ENCODE data around the gene CCDC127.

The CCDC127 gene

DNA sequence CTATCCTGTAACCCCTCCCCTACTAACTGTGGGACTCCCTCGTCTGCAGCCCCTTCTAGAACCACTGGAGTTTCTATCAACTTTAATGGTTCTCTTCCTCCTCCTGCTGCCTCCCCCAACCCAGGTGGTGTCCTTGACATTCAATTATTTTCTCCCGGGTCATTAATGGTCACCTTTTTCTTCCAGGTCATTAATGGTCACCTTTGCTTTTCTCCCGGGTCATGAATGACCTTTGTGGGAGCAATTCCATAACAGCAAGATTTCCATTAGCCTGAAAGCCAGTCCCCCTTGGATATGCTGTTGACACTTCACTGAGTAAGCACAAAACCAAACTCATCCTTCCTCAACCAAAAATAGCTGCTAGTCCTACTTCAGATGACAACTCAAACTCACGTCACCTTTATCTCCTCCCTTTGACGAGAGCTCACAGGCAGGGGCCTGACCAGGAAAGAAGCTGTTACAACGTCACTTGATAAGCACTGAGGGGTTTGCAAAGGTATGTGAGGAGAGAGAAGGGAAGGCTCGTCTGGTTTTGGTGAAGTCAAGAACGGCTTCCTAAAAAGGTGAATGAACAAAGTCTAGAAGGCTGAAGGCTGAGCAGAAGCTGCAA is 10.9 kb downstream of the CCDC127 start:
- no peak for DNase-seq (ENCODE audit: low read depth)
- H3K4me3 ChIP-seq (ENCODE audit: low read depth, low read length), result no peak overlapping the region
- TF ChIP-seq, protein P1, sequence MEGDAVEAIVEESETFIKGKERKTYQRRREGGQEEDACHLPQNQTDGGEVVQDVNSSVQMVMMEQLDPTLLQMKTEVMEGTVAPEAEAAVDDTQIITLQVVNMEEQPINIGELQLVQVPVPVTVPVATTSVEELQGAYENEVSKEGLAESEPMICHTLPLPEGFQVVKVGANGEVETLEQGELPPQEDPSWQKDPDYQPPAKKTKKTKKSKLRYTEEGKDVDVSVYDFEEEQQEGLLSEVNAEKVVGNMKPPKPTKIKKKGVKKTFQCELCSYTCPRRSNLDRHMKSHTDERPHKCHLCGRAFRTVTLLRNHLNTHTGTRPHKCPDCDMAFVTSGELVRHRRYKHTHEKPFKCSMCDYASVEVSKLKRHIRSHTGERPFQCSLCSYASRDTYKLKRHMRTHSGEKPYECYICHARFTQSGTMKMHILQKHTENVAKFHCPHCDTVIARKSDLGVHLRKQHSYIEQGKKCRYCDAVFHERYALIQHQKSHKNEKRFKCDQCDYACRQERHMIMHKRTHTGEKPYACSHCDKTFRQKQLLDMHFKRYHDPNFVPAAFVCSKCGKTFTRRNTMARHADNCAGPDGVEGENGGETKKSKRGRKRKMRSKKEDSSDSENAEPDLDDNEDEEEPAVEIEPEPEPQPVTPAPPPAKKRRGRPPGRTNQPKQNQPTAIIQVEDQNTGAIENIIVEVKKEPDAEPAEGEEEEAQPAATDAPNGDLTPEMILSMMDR (IDR thresholded peaks at IDR 0.05; ENCODE audit: low read depth, low read length, missing control alignments), result no peak

DNA sequence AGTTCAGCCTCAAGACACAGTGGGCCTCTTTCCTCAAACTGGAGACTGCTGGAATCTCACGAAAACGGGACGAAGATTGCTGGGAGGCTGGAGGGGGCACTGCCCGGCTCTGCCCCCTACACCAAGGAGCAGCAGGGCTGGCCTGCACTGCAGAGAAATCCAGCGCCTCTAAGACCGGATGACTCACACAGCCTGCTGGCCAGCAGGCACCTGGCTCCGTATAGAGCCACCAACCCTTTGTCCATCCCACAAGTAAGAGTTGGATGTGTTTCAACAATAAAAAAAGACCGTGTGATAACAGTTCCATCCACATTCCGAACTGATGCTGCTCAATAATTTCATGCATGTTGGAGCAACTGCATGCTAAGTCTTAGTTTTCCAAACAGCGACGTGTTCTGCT is 11.5 kb downstream of the CCDC127 start:
- no peak overlapping the region for H3K4me3 ChIP-seq (ENCODE audit: low read depth, low read length)
- TF ChIP-seq, protein P1 (IDR thresholded peaks at IDR 0.05; ENCODE audit: low read depth, low read length, missing control alignments), result no peak
- DNase-seq (ENCODE audit: low read depth), result no peak

DNA sequence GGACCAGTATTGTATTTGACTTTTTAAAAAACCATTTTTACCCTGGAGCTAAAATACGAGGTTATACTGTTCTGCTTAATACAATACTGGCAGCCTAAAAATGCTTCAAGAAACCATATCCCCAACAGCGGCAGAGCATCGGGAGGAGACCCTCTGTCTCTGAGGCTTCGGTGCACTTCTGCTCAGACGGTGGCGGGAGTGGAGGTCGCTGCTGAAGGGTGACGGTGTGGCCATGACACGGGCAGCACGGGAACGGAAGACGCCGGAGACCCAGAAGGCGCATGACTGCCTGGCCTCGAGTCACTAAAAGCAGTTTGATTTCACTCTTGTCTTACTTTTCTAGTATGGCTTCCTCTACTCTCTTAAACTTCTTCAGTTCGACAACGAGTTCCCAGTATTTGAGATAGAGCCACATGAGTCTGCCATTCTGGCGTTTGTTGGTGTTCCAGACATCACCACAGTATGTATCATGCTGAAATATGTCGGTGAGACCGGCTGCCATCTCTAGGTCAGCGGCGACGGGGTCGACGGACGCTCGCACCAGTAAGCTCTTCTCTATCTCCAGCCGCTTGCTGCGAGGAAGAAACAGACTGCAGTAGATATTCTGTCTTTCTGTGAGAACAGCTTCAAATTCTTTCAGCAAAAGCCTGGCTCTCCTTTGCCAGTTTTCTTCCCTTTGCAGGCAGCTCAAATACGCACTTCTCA is 12.8 kb downstream of the CCDC127 start:
- TF ChIP-seq, protein P1 (IDR thresholded peaks at IDR 0.05; ENCODE audit: low read depth, low read length, missing control alignments), result no peak
- no peak overlapping the region for H3K4me3 ChIP-seq (ENCODE audit: low read depth, low read length)
- DNase-seq (ENCODE audit: low read depth), result no peak

DNA sequence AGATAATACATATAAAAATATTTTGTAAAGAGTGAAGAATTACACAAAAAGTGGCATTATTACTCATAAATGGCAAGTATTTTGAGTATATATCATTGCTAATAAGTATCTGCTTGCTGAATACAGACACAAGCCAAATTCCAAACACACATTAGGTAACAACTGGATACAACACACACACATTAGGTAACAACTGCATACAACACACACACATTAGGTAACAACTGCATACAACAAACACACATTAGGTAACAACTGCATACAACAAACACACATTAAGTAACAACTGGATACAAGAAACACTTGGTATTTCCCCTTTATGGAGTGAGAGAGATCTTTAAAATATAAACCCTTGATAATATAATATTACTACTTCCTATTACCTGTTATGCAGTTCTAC is 13.5 kb downstream of the CCDC127 start:
- TF ChIP-seq, protein P1 (IDR thresholded peaks at IDR 0.05; ENCODE audit: low read depth, low read length, missing control alignments), result no peak
- H3K4me3 ChIP-seq (ENCODE audit: low read depth, low read length), result no peak overlapping the region
- DNase-seq (ENCODE audit: low read depth), result no peak

DNA sequence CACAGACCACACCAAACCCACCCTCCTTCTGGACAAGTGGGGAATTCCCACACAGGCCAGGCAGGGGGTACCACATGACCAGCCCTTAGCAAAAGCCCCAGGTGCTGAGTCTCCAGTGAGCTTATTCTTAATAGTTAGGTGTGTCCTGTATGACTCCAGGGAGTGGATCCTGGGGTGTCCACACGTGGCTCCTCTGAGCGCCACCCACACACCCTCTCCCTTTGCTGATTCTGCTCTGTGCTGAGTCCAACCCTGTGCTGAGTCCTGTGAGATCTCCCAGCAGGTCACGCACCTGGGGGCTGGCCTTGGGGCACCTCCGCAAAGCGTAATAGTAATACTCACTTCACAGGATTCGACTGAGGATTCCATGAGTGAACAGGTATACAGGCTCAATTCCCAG is 14.0 kb downstream of the CCDC127 start:
- H3K4me3 ChIP-seq (ENCODE audit: low read depth, low read length), result no peak overlapping the region
- DNase-seq (ENCODE audit: low read depth), result no peak
- TF ChIP-seq, protein P1 (IDR thresholded peaks at IDR 0.05; ENCODE audit: low read depth, low read length, missing control alignments), result no peak

DNA sequence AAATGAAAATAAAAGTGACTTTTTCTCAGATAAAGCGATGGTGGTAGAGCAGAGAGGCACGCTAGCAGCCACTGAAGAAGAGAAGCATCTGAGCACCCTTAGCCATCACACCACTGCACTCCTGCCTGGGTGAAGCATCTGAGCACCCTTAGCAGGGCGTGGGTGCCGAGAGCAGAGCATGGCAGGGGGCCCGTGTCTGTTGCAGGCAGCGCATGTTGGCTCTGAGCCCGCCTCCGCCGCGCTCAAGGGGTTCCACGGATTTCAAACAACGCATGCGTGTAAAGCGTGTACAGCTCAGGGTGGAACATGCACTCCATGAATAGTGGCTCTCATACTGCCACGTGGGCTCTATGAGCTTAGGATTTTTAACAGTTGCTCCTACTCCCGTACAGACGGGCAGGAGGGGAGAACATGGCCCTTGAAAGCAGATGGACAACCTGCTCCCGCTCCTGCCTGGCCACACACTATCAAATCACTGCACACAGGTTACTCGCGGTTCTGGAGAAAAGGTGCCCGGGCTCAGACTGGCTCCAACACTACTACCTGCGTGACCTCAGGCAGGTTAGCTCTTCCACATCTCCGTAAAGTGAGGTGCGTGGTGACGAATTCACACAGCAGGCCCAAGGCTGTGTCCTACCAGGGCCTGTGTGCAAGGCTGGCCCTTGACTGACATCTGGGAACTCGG is 14.6 kb downstream of the CCDC127 start:
- TF ChIP-seq, protein P1 (IDR thresholded peaks at IDR 0.05; ENCODE audit: low read depth, low read length, missing control alignments), result no peak
- DNase-seq (ENCODE audit: low read depth), result no peak
- no peak overlapping the region for H3K4me3 ChIP-seq (ENCODE audit: low read depth, low read length)
